GOT3 (cell line): ENCODE measurements around the gene ACAD10.
"Not testable (repeated sequence)": the region's sequence is repeated elsewhere in the genome, so short reads cannot be mapped to it uniquely, and the experiment has no call there.

Source experiments
- DNase-seq: peaks from one replicate; lab custom pipeline; 2025; ENCODE audit warnings: mixed read lengths; lab: John Stamatoyannopoulos, UW

Gene ACAD10

GRCh38 chr12:111687255-111687654 is 1.4 kb downstream of the ACAD10 start:
- DNase-seq: no peak

GRCh38 chr12:111687952-111688351 is 2.1 kb downstream of the ACAD10 start:
- no peak for DNase-seq

- no peak for DNase-seq
Measured at GRCh38 chr12:111691262-111691661, 5.4 kb downstream of the ACAD10 start.

- no peak for DNase-seq
Measured at GRCh38 chr12:111692575-111693210, 6.8 kb downstream of the ACAD10 start.

DNA sequence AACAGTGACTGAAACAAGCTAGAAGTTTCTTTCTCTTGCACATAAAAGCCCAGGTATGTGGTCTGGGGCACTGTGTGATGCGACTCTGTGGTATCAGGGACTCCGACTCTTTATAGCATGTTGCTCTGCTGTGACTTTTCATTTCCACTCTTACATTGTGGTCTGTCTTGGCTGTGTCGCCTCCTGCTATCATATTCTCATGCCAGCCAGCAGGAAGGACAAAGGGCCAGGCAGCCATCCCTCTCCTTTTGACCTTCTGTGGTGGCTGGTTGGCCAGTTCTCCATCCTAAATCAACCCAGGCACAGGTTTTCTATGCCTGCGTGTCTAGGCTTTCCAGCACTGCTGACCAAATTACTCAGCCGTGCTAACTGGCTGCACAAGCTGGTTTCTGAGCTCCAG is 8.0 kb downstream of the ACAD10 start:
- DNase-seq: no peak

DNA sequence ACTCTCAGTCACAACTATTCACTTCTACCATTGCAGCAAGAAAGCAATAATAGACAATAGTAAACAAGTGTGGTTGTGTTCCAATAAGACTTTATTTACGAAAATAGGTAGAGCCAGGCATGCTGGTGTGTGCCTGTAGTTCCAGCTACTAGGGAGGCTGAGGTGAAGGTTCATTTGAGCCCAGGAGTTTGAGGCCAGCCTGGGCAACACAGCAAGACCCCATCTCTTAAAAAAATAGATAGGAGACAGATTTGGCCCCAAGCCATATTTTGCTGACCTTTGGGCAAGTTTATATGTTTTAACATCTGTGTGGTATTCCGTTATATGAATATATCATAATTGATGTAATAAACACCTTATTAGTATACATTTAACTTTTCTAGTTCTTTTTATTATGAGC is 14.1 kb downstream of the ACAD10 start:
- DNase-seq: no peak

GRCh38 chr12:111705672-111706071 is 19.8 kb downstream of the ACAD10 start:
- DNase-seq: no peak

GRCh38 chr12:111706145-111706544 is 20.3 kb downstream of the ACAD10 start:
- no peak for DNase-seq

DNA sequence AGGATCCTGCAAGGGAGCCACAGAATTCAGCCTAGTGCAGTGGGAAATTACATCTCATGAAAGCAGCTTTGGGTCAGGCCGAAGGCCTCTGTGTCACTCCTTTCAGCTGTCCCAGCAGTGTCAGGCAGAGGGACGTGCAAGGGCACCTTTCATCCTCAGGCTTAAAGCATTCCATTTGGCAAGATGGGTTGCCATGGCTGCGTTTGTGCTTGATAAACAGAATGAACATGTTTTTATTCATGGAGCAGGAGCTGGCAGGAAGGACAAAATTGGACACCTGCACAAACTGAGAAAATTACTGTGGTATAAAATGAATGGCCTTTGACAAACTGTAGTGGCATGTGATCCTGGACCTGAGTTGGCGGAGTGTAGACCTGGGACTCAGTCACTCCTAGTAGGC is 29.4 kb downstream of the ACAD10 start:
- no peak for DNase-seq

DNA sequence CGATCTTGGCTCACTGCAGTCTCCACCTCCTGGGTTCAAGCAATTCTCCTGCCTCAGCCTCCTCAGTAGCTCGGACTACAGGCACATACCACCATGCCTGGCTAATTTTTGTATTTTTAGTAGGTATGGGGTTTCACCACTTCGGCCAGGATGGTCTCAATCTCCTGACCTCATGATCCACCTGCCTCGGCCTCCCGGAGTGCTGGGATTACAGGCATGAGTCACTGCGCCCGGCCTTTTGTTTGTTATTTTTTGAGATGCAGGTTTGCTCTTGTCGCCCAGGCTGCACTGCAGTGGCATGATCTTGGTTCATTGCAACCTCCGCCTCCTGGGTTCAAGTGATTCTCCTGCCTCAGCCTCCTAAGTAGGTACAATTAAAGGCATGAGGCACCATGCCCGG is 33.5 kb downstream of the ACAD10 start:
- DNase-seq: not testable (repeated sequence)

- DNase-seq: no peak
Measured at GRCh38 chr12:111720457-111720856, 34.6 kb downstream of the ACAD10 start.

GRCh38 chr12:111723646-111724360 is 38.0 kb downstream of the ACAD10 start:
- not testable (repeated sequence) for DNase-seq

DNA sequence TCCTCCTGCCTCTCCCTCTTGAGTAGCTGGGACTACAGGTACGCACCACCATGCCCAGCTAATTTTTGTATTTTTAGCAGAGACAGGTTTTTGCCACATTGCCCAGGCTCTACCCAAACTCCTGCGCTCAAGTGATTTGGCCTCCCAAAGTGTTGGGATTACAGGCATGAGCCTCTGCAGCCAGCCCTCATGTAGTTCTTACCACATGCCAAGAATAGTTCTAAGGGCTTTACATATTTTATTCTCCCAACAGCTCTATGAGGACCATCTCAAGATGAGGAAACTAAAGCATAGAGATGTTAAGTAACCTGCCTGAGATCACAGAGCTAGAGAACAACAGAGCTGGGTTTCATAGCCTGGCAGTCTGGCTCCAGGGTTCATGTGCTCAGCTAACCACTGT is 42.9 kb downstream of the ACAD10 start:
- DNase-seq: no peak

- no peak for DNase-seq
Measured at GRCh38 chr12:111730420-111730819, 44.6 kb downstream of the ACAD10 start.

DNA sequence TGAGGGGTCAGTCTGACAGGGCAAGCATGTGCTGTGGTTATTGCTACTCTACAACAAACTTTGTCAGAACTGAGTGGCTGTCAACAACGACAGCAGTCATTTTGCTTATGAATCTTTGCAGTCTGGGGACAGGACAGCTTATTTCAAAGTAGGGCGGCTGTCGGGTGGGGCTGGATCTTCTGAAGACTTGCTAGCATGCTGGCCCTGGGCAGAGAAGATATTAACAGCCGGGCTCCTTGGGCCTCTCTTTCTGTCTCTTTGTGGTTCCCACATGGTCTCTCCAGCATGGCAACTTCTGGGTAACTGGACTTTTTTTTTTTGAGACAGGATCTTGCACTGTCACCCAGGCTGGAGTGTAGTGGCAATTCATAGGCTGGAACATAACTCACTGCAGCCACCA is 46.9 kb downstream of the ACAD10 start:
- DNase-seq: no peak

- DNase-seq: no peak
Measured at GRCh38 chr12:111733340-111733915, 47.6 kb downstream of the ACAD10 start.

GRCh38 chr12:111739524-111739923 is 53.7 kb downstream of the ACAD10 start:
- not testable (repeated sequence) for DNase-seq

DNA sequence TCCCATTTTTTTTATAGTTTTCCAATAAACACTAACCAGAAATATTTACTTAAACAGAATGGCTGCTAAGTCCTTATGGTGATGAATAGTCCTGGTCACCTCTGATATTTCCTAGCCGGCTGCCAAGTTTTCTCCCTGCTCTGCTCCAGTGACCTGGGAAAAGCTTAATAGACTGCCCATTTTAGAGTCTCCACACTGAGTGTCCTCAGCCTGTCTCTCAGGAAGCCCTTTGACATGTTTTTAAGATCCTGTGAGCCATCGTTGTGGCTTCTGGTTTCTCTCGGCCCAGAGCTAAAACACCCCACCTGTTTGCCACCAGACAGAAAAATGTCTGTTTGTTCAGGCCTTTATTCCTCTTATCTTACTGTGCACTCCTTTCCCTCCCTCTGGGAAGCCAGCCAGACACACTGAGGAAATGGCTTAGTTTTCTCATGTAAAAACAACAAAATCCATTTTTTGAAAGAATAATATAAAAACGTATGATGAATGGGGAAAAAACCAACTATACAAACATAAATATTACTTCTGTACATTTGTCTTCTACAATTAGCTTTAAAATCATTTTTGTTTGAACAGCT is 55.5 kb downstream of the ACAD10 start:
- no peak for DNase-seq

- DNase-seq: no peak
Measured at GRCh38 chr12:111745211-111745610, 59.4 kb downstream of the ACAD10 start.

- DNase-seq: no peak
Measured at GRCh38 chr12:111747333-111747732, 61.5 kb downstream of the ACAD10 start.

DNA sequence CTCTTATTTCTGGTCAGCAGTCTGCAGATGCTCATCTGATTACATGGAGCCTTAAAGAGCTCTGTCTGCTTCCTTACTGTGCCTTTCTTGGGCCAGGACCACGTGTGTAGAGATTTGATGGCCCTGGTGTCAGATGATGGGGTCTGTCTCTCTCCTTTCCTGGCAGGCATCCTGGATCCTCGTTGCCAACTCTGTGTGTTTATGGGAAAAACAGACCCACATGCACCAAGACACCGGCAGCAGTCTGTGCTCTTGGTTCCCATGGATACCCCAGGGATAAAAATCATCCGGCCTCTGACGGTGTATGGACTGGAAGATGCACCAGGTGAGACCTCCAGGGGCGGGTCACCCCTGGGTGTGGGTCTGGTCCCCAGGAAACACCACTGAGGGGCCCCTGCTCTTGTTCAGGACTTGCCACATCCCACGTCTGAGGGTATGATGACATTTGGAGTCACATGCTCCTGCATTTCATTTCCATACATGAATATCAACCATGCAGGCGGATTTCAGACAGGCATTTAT is 62.4 kb downstream of the ACAD10 start:
- DNase-seq: no peak

- DNase-seq: no peak
Measured at GRCh38 chr12:111748867-111749266, 63.0 kb downstream of the ACAD10 start.

DNA sequence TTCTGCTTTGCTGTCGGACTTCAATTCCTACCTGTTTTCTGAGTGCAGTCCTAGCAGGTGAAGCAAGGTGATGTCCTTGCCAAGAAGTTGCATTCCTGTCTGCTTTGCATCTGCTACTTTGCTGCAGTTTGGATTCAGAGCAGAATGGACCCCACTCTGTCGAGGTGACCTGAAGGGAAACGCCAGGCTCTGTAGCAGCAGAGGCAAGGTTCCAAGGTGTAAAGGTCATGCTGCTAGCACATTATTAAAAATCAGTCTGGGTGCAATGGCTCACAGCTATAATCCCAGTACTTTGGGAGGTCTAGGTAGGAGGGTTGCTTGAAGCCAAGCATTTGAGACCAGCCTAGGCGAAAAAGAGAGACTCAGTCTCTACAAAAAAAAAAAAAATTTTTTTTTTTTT is 63.5 kb downstream of the ACAD10 start:
- no peak for DNase-seq
